Measurements from ENCODE around the gene TCAP. TPM values are rescaled to one million over a fixed set of nuclear protein-coding genes. Genes with fewer than 3 reads are reported as not detected.
A peak's percentile ranks its signal among the peaks of the same experiment; 100 is the strongest.

Gene TCAP
- total and polyA plus RNA-seq, 2 donors from 2014 or later: 1.5 to 1.7 TPM

- Histone ChIP-seq H3K27me3 (ENCODE audit: control insufficient read depth, insufficient read depth, low read length) (peaks cover under 1% of the 10 kb centered on the region), H3K9me3 (ENCODE audit: control insufficient read depth in 2 of 3, insufficient read depth in 1 of 3, low read length in 3 of 3) (no peaks in the 10 kb centered on the region), H3K4me1 (ENCODE audit: control insufficient read depth in 2 of 3, insufficient read depth in 2 of 3, low read depth in 1 of 3, low read length in 3 of 3) (peaks cover 0 to 9% (median 5%) of the 10 kb centered on the region in 3 donors), H3K36me3 (ENCODE audit: control insufficient read depth in 2 of 3, insufficient read depth in 3 of 3, low read length in 3 of 3) (no peaks in the 10 kb centered on the region), H3K9ac (ENCODE audit: low read length in 3 of 3) (no peak overlapping the region), H3K4me3 (ENCODE audit: low read length in 3 of 3) (no peak overlapping the region), H3K27ac (ENCODE audit: low read depth in 2 of 2, low read length in 2 of 2) (peak overlapping the region in 1 of 2 donors; percentile 51)
- DNase-seq (peak in 3 of 5 donors; percentile 44 to 74 (median 61)), FAIRE-seq (no peak)
- intact Hi-C loops (cut with DNase I): no loop called here
- TF ChIP-seq CTCF (IDR thresholded peaks at IDR 0.05; ENCODE audit: borderline replicate concordance, extremely low read depth, insufficient read depth): no peak
Observed at GRCh38 chr17:39631403-39631802, 33.7 kb upstream of the TCAP start.

DNA sequence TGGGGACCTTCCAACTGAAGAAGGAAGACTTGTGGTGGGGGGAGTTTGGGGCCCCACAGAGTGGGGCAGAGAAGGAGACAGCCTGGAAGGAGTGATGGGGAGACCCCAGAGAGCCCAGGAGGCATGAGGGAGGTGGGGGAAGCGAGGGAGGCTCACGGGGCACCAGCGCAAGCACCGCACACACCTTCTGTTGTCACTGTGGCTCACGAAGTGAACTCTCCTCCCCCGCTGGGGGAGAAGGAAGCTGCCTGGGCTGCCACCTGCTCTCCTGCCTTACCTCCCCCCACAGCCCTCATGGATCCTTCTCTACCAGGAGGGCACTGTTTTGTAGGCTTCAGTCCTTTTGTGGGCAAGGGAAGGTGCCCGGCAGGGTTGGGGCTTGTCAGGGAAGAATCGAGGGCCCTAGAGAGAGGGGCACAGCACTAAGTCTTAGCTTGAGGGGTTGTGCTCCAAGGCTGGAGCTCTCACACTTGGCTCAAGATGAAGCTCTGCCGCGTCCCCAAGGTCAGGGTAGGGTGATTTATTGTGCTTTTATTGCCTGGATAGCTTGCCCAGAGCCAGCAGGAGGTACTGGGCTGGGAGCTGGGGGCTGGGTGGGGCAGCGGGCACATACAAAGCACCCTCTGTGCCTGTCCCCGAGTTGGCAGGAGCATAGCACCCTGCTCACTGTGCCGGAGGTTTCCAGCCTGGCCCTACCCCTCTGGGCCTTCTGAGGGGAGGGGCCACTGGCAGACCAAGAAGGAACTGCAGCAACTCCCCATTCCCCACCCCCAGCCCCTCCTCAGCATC is 32.8 kb upstream of the TCAP start:
- peak overlapping the region in 1 of 2 donors; percentile 51 for H3K27ac ChIP-seq (ENCODE audit: low read depth in 2 of 2, low read length in 2 of 2)
- H3K4me3 ChIP-seq (ENCODE audit: low read length in 3 of 3): no peak overlapping the region
- no peaks in the 10 kb centered on the region for H3K36me3 ChIP-seq (ENCODE audit: control insufficient read depth in 2 of 3, insufficient read depth in 3 of 3, low read length in 3 of 3)
- intact Hi-C loops (cut with DNase I): no loop called here
- no peak for TF ChIP-seq CTCF (IDR thresholded peaks at IDR 0.05; ENCODE audit: borderline replicate concordance, extremely low read depth, insufficient read depth)
- FAIRE-seq (no peak), DNase-seq (peak in 3 of 5 donors; percentile 52 to 77 (median 73))
- H3K9me3 ChIP-seq (ENCODE audit: control insufficient read depth in 2 of 3, insufficient read depth in 1 of 3, low read length in 3 of 3): no peaks in the 10 kb centered on the region
- H3K27me3 ChIP-seq (ENCODE audit: control insufficient read depth, insufficient read depth, low read length): no peaks in the 10 kb centered on the region
- peak overlapping the region in 1 of 3 donors; percentile 34 for H3K9ac ChIP-seq (ENCODE audit: low read length in 3 of 3)
- H3K4me1 ChIP-seq (ENCODE audit: control insufficient read depth in 2 of 3, insufficient read depth in 2 of 3, low read depth in 1 of 3, low read length in 3 of 3): peaks cover 0 to 9% (median 6%) of the 10 kb centered on the region in 3 donors

GRCh38 chr17:39633570-39634183 is 31.5 kb upstream of the TCAP start:
- intact Hi-C loops (cut with DNase I): no loop called here
- Histone ChIP-seq H3K27me3 (ENCODE audit: control insufficient read depth, insufficient read depth, low read length) (no peaks in the 10 kb centered on the region), H3K4me3 (ENCODE audit: low read length in 3 of 3) (no peak overlapping the region), H3K9me3 (ENCODE audit: control insufficient read depth in 2 of 3, insufficient read depth in 1 of 3, low read length in 3 of 3) (no peaks in the 10 kb centered on the region), H3K36me3 (ENCODE audit: control insufficient read depth in 2 of 3, insufficient read depth in 3 of 3, low read length in 3 of 3) (no peaks in the 10 kb centered on the region), H3K27ac (ENCODE audit: low read depth in 2 of 2, low read length in 2 of 2) (peak overlapping the region in 1 of 2 donors; percentile 11), H3K4me1 (ENCODE audit: control insufficient read depth in 2 of 3, insufficient read depth in 2 of 3, low read depth in 1 of 3, low read length in 3 of 3) (peaks cover 2 to 21% (median 15%) of the 10 kb centered on the region in 3 donors), H3K9ac (ENCODE audit: low read length in 3 of 3) (no peak overlapping the region)
- FAIRE-seq: no peak
- TF ChIP-seq CTCF (IDR thresholded peaks at IDR 0.05; ENCODE audit: borderline replicate concordance, extremely low read depth, insufficient read depth): no peak
- no peak for DNase-seq
